Left ventricle myocardium superior (tissue), 1 donor: Measurements from ENCODE around the gene TOMM40. TPM values are rescaled to one million over a fixed set of nuclear protein-coding genes. Genes with fewer than 3 reads are reported as not detected.
"Not testable (repeated sequence)": the region's sequence is repeated elsewhere in the genome, so short reads cannot be mapped to it uniquely, and the experiment has no call there.

Experiments
- ATAC-seq: fragments of 200-7000 bp; cut with Tn5 transposase; one replicate; pipeline ENCODE4 v1.9.1; 2020; ENCODE audit warnings: mild to moderate bottlenecking, moderate library complexity
- DNase-seq: peaks from one replicate; pipeline ENCODE4 v3.0.0-alpha.2; 2020
- intact Hi-C: fragments of 100-400 bp; cut with micrococcal nuclease; formaldehyde crosslinking; loops from one replicate; pipeline ENCODE4 v1.11.0; 2022
- long read RNA-seq: library from polyadenylated mRNA; unstranded; transcript quantifications from one replicate; pipeline ENCODE4 v2.0.0, GENCODE V29; 2021
- total RNA-seq: library from RNA; stranded (reverse); fragmentation: NEBNext Ultra II Directional; extraction: Animal tissue kit (Norgen Biotek cat#: 25700); gene quantifications from one replicate; pipeline ENCODE4 v1.2.1, GENCODE V29; 2021
- donor health status: DM: no; HTN: yes; CAD: no; lungs with severe emphysema.

Gene TOMM40
- total RNA-seq = 49.8 TPM
- long read RNA-seq, transcript TOMM40-203 (9 exons, 1,725 nt) = minor isoform, 18 of 215 reads
- long read RNA-seq, transcript TOMM40-201 (10 exons, 1,707 nt) = minor isoform, 34 of 215 reads
- long read RNA-seq, transcript TOMM40-202 (10 exons, 1,709 nt) = major isoform, 134 of 215 reads
- long read RNA-seq, partial matches to known transcripts = 16 of 215 reads
- long read RNA-seq, other reads (novel, unspliced or antisense) = 11 of 215 reads

DNA sequence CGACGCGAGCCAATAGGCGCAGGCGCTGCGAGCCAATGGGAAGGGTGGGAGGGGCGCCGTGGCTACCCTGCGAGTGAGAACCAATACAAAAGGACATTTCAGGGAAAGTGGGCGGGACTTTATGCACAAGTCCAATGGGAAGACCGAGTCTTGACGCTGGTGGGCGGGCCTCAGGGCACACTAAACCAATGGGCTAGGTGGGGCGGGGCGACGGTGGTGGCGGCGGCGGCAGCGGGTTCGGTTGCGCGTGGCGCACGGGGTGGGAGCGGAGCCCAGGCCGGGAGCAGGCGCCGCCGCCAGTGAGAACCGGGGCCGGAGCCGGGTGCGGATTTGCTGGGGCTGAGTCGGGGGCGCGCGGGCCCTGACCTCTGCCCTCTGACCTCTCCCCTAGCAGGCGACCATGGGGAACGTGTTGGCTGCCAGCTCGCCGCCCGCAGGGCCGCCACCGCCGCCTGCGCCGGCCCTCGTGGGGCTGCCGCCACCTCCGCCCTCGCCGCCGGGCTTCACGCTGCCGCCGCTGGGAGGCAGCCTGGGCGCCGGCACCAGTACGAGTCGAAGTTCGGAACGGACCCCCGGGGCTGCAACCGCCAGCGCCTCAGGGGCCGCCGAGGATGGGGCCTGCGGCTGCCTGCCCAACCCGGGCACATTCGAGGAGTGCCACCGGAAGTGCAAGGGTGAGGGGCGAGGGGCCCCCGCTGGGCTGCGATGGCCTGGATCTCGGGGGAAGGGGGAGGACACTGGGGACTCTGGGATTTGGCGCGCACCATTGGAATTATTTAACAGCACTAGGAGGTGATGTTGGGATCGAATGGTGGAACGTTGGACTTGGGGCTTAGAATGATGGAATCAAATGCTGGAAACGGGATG lies at the start of gene TOMM40:
Gene TOMM40 (plus strand): TSS at position 239 of the 867 bp plus-strand sequence. CDS start 162 bp downstream, at position 401.
- ATAC-seq = no peak
- intact Hi-C loops = no loop called here
- peak; percentile 100 for DNase-seq

DNA sequence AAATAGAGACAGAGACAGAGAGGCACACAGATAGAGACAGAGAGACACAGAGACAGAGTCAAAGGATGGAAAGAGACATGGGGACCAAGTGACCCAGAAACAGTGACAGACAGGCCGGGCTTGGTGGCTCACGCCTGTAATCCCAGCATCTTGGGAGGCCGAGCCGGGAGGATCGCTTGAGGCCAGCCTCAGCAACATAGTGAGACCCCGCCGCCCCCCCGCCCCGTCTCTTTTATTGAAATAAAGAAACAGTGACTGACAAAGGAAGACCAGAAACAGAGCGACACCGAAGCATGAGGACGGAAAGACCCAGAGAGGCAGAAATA lies 45.8 kb upstream of the TOMM40 start:
- DNase-seq (peak; percentile 52), ATAC-seq (no peak)
- intact Hi-C loops = no loop called here

DNA sequence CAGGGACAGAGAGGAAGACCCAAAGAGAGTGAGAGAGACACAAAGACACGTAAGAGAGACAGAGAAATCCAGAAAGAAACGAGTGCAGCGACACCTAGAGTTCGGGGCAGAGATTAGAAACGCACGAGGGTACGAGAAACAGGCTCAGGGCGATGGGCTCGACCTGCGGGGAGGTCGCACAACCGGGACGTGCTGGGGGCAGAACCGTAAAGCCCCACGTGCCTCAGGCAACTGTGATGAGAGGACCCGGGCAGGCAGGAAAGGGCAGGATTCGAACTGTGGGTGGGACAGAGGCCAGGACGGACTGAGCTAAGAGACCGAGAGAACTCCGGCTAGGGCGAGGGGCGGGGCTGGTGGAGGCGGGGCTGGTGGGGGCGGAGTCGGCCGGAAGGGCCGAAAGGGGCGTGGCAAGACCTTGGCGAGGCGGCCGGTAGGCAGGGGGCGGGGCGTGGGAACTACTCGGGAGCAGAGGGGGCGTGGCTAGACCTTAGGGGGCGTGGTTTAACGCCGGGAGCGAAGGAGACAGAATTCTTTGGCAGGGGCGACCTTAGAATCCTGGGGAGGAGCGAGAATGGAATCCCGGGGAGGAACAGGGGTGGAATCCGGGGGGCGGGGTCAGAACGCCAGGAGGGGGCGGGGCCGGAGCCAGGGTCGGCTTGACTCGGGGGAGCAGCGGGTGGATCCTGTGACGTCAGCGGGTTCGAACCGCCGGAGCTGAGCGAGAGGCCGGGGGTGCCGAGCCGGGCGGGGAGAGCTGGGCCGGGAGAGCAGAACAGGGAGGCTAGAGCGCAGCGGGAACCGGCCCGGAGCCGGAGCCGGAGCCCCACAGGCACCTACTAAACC lies 45.2 kb upstream of the TOMM40 start, which contains the start of gene NECTIN2:
Gene NECTIN2 (plus strand): TSS at position 686 of the 843 bp plus-strand sequence. CDS start 229 bp downstream, outside the sequence.
- peak; percentile 86 for ATAC-seq
- peak; percentile 100 for DNase-seq
- intact Hi-C loops = no loop called here

DNA sequence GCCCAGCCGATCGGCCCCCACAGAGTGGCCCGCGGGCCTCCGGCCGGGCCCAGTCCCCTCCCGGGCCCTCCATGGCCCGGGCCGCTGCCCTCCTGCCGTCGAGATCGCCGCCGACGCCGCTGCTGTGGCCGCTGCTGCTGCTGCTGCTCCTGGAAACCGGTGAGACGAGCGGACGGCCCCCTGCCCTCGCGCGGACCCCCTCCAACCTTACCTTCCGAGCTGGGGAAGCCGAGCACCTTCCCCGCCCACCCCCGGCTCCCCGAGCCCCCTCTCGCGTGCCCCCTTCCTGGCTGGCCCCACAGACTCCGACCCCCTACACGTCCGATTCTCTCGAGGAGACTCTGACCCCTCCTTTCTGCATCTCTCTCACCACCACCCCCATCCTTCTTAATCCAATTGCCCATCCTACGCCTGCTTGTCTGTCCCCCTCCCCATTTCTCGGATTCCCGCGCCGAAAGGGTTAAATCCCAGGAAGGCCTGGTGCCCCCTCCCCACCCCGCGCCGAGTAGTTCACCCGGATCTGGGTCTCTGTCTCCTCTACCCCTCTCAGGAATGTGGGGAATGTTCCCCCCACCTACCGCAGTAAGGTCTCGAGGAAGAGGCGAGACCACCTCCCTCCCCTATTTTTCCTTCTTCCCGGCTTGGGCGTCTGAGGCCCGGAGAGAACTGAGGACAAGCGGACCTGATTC lies 44.5 kb upstream of the TOMM40 start:
- peak; percentile 58 for DNase-seq
- intact Hi-C loops = no loop called here
- ATAC-seq = no peak

DNA sequence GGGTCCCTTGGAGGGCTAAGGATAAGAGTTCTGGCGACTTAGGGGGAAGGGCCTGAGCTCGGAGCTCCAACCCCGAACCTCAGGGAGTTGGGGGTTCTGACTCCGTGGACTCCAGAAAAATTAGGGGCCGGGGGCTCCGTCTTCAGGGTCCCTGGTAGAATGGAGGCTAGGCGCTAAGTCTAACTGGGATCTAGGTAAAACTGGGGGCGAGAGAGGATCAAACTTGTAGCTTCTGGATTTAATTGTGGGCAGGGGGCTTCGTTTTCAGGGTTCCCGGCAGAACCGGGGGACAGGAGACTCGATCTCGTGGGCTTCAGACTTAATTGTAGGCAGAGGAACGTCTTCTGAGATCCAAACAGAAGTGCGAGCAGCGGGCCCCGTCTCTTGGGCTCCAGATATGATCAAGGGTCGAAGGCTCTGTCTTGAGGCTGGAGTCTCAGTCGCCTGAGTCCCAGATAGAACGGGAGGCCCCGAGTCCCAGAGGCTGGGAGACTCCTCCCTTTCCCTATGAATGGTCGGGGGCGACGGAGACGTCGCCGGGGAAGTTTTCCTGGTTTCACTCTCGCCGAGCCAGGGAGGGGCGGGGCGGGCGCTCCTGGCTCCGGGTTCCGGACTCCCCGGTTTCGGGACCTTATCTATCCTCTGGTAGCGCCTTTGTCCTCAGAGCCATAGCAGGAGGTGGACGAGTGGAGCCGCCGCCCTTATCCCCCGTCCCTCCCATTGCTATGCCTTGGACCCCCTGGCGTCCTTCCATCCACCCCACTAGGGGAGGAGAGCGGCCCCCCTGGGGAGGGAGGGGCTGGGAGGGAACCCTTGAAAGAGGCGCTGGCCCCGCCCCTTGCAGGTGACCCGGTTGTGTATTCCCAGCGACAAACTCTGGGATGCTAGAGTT lies 43.7 kb upstream of the TOMM40 start:
- DNase-seq = peak; percentile 81
- intact Hi-C loops = no loop called here
- ATAC-seq = peak; percentile 2

DNA sequence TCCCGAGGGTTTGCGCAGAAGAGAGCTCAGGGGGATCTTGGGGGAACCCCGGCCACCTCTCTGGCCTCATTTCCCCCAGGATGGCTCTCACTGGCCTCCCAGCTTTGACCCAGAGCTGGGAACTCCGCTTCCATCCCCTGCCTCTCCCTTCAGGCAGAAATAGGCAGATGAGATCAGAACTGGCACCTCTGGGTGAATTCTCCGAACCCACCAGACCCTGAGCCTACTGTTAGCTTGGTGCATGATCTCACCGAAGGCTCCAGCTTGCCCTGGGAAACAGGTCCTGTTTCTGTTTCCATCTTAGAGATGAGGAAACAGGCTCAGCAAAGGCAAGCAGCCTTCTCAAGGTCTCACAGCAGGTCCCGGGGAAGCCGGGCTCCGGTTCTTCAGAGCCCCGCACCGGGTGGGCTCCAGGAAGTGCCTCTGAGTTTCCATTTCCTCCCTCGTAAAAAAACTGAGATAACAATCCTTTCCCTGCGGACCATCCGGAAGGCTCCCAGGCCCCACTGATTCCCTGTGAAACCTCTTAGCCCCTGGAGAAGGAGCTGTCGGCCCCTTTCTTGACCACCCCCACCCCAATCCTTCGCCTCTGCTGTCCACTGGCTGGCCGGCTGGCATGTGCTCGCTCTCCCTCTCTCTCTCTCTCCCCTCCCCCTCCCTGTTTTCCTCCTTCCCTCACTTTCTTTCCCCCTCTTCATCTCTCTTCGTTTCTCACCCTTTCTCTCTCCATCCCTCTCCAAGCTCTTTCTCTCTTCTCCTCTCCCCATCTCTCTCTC lies 42.8 kb upstream of the TOMM40 start:
- DNase-seq (no peak), ATAC-seq (no peak)
- intact Hi-C loops = no loop called here

DNA sequence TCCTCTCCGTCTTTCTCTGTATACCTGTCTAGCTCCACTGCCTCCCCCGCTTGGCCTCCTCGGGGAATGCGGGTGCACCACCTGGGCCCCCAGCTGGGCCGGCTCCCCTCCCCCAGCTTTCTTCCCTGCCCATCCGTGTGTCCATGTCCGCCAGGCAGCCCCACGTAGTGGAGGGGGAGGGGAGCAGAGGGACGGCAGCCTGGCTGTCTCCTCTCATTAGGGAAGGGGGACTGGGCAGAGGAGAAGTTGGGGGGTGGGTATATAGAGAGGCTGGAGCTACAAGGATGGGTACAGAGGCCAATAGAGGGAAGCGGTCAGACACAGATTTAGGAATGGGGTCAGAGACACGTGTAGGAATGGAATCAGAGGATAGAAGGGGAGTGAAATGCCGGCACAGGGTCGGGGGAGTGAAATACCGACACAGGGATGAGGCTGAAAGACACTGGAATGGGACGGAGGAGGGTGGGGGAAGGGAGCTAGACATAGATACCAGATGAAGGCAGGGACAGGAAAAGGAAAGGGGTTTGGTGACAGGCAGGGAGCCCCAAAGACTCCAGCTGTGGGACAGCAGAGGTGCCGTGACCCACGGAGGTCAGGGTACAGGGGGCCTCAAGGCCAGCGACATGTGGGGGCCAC lies 42.1 kb upstream of the TOMM40 start:
- DNase-seq (peak; percentile 43), ATAC-seq (no peak)
- intact Hi-C loops = no loop called here

DNA sequence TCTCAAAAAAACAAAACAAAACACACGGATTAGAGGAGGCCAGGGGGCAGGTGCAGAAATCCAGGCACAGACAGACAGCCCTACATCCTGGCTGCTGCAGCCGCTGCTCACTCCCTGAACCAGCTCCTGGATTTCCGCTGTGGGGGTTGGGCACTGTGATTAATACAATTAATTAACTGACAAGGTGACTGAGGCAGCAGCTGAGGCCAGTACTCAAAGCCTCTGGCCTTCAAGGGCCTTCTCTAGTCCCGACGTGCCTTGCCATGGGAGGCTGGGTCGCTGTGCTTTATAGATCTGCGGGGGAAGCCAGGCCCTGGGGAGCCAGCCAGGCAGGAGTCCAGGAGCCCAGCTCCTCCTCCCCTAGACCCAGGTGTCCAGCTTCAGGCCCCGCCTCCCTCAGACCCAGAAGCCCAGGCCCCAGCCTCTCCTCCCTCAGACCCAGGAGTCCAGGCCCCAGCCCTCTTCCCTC lies 40.4 kb upstream of the TOMM40 start:
- no peak for ATAC-seq
- intact Hi-C loops = no loop called here
- DNase-seq = no peak

DNA sequence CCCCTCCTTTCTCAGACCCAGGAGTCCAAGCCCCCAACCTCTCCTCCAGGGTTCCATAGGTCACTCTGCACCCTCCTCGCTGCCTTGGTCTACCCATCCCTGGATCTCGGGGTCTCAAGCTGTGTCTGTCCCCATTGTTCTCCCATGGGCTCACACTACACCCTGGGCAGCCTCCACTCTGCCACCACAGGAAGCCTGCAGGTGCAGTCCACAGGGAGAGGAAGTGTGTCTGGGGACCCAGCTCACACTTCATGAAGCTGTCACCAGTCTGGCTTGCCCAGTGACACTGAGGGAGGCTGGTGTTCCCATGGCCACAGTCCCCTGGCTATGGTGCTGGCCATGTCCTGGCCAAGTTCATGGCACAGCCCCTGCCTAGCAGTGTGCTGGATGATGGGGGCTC lies 39.6 kb upstream of the TOMM40 start:
- intact Hi-C loops = no loop called here
- no peak for DNase-seq
- no peak for ATAC-seq

DNA sequence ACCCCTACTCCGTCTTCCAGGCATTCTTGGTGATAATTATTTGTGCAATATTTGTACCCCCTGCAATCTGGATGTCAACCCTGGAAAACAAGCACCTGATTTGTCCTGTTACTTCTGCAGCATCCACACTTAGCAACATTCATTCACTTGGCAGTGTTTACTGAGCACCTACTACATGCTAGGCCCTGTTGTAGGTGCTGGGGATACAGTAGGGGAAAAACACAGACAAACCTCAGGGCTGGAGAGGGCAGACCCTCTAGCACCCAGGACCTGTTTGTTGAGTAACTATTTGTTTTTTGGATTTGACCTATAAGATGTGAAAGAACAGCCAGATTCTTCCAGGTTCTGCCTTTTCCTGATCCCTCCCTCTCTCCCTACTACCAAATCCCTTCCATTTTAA lies 35.4 kb upstream of the TOMM40 start:
- DNase-seq (no peak), ATAC-seq (no peak)
- intact Hi-C loops = no loop called here

DNA sequence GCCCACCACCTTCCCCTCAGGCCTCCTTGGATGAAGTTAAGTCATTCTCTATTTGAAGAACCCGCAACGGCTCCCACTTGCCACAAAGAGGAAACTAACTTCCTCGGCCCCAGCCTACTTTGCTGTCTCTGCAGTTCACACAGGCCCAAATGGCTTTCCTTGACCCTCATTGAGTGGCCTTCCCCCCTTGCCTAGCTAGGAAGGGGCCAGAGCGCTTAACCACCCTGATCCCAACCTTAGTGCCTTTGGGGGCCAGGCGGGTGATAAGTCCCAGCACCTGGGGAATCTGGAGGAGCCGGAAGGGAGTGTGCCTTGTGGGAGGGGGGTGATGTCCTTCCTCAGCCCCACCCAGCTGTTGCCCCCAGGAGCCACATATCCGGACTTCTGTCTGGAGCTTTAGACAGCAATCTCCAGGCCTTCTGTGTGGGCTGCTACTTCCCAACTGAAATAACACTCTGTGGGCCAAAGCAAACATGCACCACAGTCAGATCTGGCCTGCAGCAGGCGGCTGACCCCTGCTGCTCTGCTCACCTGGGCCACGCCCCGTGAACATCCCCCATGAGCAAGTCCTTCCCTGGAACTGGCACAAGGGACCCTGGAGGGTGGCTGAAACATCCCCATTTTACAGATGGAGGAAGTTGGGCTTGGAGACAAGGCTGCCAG lies 34.5 kb upstream of the TOMM40 start:
- intact Hi-C loops = no loop called here
- DNase-seq = no peak
- peak; percentile 44 for ATAC-seq

DNA sequence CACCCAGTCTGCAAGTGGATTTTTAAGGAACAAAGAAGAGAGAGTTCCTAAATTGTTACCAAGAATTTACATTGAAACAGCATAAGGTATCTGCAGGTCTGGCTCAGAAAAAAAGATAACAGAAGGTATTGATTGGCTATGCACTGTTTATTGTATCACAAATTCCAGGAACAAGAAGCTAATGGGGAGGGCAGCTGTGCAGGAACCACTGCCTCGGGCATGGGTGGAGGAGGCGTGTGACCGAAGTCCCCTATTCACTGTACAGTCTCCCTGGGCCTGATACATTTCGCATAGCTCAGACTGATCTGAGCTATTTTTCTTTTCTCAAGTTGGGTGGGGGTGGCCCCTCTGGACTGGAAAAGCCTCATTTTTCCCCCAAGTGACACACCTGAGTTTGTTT lies 33.2 kb upstream of the TOMM40 start:
- DNase-seq (no peak), ATAC-seq (no peak)
- intact Hi-C loops = no loop called here

DNA sequence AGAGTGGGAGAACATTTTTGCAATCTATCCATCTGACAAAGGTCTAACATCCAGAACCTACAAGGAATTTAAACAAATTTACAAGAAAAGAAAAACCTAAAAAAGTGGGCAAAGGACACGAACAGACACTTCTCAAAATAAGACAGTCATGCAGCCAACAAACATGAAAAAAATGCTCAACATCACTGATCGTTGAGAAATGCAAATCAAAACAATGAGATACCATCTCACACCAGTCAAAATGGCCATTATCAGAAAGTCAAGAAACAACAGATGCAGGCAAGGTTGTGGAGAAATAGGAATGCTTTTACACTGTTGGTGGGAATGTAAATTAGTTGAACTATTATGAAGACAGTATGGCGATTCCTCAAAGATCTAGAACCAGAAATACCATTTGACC lies 29.5 kb upstream of the TOMM40 start:
- ATAC-seq, DNase-seq, intact Hi-C loops: not testable (repeated sequence)

DNA sequence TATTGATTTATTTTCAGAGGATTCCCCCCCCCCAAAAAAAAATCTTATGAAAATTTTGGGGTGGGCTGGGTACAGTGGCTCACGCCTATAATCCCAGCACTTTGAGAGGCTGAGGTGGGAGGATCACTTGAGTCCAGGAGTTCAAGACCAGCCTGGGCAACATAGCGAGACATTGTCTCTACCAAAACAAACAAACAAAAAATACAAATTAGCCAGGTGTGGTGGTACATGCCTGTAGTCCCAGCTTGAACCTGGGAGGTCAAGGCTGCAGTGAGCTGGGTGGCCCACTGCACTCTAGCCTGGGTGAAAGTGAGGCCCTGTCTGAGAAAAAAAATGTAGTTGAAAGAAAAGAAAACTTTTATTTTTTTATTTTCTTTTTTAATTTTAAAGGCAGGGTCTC lies 27.1 kb upstream of the TOMM40 start:
- intact Hi-C loops = no loop called here
- ATAC-seq = no peak
- DNase-seq = no peak

DNA sequence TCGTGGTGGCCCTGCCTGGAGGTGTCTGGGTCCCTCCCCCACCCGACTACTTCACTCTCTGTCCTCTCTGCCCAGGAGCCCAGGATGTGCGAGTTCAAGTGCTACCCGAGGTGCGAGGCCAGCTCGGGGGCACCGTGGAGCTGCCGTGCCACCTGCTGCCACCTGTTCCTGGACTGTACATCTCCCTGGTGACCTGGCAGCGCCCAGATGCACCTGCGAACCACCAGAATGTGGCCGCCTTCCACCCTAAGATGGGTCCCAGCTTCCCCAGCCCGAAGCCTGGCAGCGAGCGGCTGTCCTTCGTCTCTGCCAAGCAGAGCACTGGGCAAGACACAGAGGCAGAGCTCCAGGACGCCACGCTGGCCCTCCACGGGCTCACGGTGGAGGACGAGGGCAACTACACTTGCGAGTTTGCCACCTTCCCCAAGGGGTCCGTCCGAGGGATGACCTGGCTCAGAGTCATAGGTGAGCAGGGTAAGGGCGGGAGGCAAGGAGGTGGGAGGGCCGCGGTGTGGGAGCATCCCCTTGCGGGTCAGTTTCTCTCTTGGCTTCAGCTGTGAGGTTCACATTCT lies 25.8 kb upstream of the TOMM40 start:
- DNase-seq (no peak), ATAC-seq (no peak)
- intact Hi-C loops = no loop called here

DNA sequence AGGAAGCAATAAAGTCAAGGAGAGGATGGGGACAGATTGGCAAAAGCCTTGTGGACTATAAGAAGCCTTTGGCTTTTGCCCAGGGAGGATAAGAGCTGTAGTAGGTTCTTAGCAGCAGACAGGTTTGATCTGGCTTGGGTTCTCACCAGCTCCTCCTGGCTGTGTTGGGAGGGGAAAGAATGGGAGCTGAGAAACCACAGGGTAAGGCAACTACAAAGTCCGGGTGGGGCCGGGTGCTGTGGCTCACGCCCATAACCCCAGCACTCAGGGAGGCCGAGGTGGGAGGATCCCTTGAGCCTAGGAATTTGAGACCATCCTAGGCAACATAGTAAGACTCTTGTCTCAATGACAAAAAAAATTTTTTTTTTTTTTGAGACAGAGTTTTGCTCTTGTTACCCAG lies 24.4 kb upstream of the TOMM40 start:
- DNase-seq (no peak), ATAC-seq (no peak)
- intact Hi-C loops = no loop called here
